ENCODE measurements around the gene AUP1.

Gene AUP1

DNA sequence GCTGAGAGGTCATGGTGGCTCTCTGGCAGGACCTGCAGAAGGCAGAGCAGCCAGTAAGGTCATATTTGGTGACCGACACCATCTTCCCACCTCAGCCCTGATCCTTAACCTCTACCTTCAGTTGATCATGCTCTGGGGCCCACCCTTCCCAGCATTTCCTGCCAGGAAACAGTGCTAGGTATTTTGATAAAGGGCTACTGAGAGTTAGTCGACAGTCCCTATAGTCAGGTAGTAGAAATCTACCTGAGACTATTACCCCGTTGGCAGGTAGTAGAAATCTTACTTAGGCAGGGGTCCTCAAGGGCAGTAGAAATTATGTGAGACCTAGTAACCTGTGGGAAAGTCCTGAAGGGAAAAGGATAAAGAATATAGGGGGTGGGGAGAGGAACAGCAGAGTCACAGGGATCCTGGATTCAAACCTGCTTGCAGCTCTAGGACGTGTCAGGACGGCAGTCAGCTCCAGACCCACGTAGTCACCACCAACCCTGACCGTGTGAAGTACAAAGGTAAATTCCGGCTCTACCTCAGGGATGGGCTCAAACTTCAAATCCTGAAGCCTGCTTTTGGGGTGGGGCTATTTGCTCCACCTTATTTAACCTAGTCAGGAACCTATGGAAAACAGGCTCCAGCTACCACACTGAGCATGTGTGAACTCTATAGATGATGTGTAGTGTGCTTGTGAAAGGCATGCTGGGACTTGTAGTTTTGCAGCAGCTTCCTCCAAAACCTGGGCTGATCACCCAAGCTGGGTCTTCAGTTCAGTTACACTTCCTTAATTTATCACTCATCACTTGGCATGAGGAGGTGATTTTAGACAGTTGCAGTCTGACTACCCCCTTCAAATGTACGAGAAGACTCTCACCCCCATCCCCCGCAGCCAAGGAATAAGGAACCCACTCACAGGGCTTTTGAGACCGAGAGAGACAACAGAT, 3.5 kb downstream of the AUP1 start, which contains the start of gene DQX1:
Gene DQX1, minus strand, starts transcription at position 515 of the 932 bp plus-strand sequence. Its CDS starts 502 bp downstream, at position 13.
- CTCF ChIA-PET: interaction anchor here (1.0 to 1.6 kb wide), 5 partner anchors 11 to 63 kb away, joined by 3 to 6 read pairs (median 3); partner anchors contain the start of genes PCGF1 and TLX2
- TF ChIP-seq, protein P1, sequence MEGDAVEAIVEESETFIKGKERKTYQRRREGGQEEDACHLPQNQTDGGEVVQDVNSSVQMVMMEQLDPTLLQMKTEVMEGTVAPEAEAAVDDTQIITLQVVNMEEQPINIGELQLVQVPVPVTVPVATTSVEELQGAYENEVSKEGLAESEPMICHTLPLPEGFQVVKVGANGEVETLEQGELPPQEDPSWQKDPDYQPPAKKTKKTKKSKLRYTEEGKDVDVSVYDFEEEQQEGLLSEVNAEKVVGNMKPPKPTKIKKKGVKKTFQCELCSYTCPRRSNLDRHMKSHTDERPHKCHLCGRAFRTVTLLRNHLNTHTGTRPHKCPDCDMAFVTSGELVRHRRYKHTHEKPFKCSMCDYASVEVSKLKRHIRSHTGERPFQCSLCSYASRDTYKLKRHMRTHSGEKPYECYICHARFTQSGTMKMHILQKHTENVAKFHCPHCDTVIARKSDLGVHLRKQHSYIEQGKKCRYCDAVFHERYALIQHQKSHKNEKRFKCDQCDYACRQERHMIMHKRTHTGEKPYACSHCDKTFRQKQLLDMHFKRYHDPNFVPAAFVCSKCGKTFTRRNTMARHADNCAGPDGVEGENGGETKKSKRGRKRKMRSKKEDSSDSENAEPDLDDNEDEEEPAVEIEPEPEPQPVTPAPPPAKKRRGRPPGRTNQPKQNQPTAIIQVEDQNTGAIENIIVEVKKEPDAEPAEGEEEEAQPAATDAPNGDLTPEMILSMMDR (IDR thresholded peaks at IDR 0.05; ENCODE audit: insufficient read depth, low read length, missing control alignments): no peak
- DNase-seq (ENCODE audit: low read depth, low spot score): no peak
- no peak within 1 kb of the TSS for H3K4me3 ChIP-seq (ENCODE audit: low read depth, low read length)
- POLR2A ChIA-PET: interaction anchor here (0.8 kb wide), 1 partner anchor 22 kb away, joined by 3 read pairs; no protein-coding TSS in a partner anchor

DNA sequence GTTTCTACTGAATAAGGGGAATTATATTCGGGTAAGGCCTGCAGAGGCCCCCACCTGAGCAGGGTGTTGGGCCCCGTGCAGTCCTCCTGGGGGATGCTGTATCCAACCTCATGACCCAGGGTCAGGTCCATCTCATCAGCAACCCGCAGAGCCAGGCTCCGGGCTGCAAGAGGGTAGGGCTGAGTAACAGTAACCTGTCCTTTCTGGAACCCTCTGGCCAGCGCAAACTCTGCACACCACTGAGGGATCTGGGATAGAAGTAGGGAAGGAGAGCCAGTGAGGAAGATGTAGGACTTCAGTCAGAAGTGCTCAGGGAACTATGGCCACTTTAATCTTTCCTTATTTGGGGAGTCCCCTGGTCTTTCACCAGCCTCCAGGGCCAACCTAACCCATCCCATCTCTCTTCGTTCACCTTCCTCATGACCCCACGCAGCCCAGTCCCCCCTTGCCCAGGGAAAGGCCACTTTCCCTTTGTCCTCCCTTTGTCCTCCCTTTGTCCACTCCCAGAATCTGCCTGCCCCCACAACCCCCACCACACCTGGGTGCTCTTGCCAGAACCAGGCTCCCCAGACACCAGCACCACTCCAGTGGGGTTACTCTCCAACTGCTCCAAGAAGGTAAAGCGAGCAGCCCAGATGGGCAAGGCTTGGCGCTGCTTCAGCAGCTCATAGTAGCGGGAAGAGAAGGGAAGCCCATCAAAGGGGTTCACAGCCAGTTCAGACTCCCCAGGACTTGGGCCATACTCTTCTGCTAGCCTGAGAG, 4.4 kb downstream of the AUP1 start:
- H3K4me3 ChIP-seq (ENCODE audit: low read depth, low read length): no peak overlapping the region
- ChIA-PET CTCF (interaction anchor here (1.4 kb wide), 1 partner anchor 61 kb away, joined by 6 read pairs; no protein-coding TSS in a partner anchor), POLR2A (no interaction called here)
- no peak for DNase-seq (ENCODE audit: low read depth, low spot score)
- TF ChIP-seq, protein P1 (IDR thresholded peaks at IDR 0.05; ENCODE audit: insufficient read depth, low read length, missing control alignments): no peak

DNA sequence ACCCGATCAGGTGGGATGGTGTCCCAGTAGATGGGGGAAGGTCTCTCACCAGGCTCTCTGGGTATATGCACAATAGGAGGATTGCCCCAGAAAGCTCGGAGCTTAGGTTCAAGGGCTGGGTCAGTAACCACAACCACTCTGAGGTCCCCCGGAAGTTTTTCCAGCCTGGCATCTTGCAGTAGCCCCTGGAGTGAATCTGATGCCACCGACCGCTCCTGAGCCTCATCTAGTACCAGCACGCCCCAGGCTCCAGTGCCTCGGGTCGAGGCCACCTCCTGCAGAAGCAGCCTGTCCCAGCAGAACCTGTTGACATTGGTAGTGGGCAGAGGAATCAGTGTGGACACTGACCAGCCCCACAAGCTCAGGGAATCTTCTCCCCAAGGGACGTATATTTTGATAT, 5.5 kb downstream of the AUP1 start:
- TF ChIP-seq, protein P1 (IDR thresholded peaks at IDR 0.05; ENCODE audit: insufficient read depth, low read length, missing control alignments): no peak
- DNase-seq (ENCODE audit: low read depth, low spot score): no peak
- no peak overlapping the region for H3K4me3 ChIP-seq (ENCODE audit: low read depth, low read length)
- ChIA-PET POLR2A (no interaction called here), CTCF (no interaction called here)

DNA sequence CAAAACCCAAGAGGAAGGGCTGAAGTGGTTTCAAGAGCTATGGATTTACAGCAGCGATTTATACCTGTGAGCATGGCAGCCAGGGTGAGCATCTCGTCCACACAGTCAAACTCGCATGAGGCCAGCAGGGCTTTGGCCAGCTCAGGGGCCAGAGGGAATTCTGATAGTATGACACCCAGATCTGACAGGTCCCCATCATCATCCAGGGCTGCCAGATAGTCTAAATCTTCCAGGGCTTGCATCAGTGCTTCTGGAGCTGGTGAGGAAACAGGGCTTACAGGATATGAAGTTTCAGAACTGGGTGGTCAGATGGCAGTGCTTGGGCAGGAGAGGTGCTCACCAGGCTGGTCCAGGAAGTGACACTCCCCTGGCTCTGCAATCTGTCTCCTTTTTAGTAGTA, 7.0 kb downstream of the AUP1 start:
- ChIA-PET POLR2A (no interaction called here), CTCF (interaction anchor here (0.7 to 1.1 kb wide), 4 partner anchors 9 to 65 kb away, joined by 3 to 4 read pairs (median 3); no protein-coding TSS in a partner anchor)
- no peak for DNase-seq (ENCODE audit: low read depth, low spot score)
- TF ChIP-seq, protein P1 (IDR thresholded peaks at IDR 0.05; ENCODE audit: insufficient read depth, low read length, missing control alignments): no peak
- H3K4me3 ChIP-seq (ENCODE audit: low read depth, low read length): no peak overlapping the region

DNA sequence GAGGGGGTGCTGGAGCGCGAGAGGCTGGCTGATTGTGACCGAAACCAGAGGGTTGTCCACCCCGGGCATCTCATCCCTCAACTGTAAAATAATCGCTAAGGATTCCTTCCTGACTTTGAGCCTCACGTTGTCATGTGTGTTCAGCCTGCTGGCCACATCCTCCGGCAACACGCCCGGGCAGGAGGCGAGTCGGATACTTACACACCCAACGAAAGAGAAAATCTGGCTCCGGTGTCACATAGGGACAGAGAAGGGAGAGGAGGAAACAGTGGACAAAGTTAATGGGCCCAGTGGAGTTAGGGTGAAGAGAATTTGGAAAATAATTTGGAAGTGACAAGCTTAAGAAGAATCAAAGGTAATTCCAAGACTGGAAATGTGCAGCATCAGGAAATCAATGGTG, 12.9 kb downstream of the AUP1 start:
- TF ChIP-seq, protein P1 (IDR thresholded peaks at IDR 0.05; ENCODE audit: insufficient read depth, low read length, missing control alignments): no peak
- ChIA-PET POLR2A (interaction anchor here (0.8 kb wide), 1 partner anchor 9 kb away, joined by 3 read pairs; the partner anchor contains the start of gene PCGF1), CTCF (interaction anchor here (1.9 kb wide), 1 partner anchor 13 kb away, joined by 4 read pairs; the partner anchor contains the start of genes AUP1 and HTRA2)
- H3K4me3 ChIP-seq (ENCODE audit: low read depth, low read length): no peak overlapping the region
- DNase-seq (ENCODE audit: low read depth, low spot score): no peak

Measured in AG04449 (cell line).